Islet precursor cell (in vitro differentiated cells): ENCODE data around the gene JPH2.
"Not testable (repeated sequence)": the region's sequence is repeated elsewhere in the genome, so short reads cannot be mapped to it uniquely, and the experiment has no call there.

Experiments used
- DNase-seq: peaks from one replicate; pipeline ENCODE4 v3.0.0-alpha.2; 2018

JPH2 gene

DNA sequence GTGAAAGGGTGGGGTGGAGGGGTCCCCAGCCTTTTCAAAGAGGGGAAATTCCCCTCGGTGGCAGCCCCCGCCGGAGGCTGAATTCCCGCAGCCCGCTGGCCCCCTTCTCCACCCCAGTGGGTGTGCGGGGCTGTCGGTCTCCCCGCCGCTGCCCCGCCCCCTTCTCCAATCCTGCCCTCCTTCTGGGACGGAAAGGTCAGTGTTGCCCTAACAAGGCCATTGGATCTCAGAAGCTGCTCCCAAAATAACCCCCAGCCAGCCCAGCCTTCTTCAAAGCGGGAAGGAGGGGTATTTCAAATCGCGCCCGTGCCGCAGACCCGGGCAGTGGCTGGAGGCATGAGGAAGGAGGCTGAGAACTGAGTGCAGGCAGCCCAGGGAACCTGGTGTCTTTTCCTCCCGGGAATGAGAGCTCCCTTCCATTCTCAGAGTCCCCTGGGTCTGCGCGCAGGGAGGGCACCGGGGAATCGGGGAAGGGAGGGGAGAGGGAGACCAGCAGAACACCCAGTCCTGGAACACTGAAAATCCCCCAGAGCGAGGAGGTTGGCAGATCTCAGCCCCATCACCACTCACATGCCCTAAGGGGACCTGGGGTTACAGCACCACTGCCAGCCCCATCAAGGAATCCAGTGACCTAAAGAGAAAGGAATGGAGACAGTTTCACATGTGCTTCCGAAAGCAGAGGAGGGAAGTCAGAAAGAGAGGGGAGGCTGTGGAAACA is at the start of gene JPH2:
TSS of gene JPH2 (minus strand) at position 135 of the 718 bp plus-strand sequence. CDS start 483 bp downstream, outside the sequence.
- peak; percentile 98 for DNase-seq

GRCh38 chr20:44235702-44236101 is 48.7 kb upstream of the JPH2 start:
- no peak for DNase-seq

- DNase-seq = no peak
Measured at GRCh38 chr20:44234566-44235317, 47.8 kb upstream of the JPH2 start.

DNA sequence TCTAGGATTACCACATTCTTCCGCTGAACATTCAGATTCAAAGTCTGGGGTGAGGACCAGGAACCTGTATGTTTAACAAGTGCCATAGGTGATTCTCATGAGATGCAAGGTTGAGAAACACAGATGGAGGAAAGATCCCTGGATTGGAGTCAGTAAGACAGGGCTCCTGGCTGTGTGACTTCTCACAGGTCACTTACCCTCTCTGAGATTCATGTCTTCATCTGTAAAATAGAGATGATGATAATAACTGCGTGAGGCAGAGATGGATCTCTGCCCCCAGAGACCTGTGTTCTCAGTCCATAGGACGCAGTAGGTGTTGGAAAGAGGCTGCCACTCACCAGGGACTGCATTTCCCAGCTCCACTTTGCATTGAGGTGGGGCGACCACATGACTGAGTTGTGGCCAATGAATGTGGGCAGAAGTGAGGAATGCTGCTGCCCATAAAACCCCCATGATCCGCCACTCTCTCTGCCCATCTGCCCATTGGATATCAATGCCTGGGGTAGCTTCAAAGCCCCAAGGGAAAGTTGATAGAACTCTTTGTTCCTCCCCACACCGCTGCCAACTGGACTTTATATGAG is 46.5 kb upstream of the JPH2 start:
- no peak for DNase-seq

DNA sequence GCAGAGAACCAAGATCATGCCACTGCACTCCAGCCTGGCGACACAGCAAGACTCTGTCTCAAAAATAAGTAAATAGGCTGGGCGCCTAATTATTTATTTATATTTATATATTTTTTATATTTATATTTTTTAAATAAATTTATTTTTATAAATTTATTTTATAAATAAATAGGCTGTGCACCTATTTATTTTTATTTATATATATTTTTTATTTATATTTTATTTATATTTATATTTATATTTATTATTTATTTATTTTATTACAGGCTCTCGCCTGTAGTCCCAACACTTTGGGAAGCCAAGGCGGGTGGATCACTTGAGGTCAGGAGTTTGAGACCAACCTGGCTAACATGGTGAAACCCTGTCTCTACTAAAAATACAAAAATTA is 45.5 kb upstream of the JPH2 start:
- not testable (repeated sequence) for DNase-seq

- peak; percentile 71 for DNase-seq
Measured at GRCh38 chr20:44231713-44232468, 44.9 kb upstream of the JPH2 start.

DNA sequence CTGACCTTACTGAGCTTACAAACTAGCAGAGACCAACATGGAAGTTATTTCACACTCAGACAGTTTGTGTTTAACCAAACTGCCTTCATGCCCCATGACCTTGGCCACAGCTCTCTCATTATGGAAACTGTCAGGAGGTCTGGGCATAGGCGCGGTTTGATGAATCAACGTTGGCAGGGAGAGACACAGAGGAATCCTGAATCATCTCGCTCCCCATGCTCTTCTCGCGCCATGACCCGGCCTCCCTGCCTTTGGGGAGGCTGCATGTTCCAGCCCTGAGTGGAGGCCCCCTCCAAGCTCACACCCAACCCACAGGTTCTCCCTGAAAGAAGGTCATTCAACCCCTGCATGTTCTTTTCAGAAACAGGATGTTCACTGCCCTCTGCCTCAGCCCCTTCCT is 44.2 kb upstream of the JPH2 start:
- no peak for DNase-seq

GRCh38 chr20:44228465-44229258 is 41.7 kb upstream of the JPH2 start:
- no peak for DNase-seq

DNA sequence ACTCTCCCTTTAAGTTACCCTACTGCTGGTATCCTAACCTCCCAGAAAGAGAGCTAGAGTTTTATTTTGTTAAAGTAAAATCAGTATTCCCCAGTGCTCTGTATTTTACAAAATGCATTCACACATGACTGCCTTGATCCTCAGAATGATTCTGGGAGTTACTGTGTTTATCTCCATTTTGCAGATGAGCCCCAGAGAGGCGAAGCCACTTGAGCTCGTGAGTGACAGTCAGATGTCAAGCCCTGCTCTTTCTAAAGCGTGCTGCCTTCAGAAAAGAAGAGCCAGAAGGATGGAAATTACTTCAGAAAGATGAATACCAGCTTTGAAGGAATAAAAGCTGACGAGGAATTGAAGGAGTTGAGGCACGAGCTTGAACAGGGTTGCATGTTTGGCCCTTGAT is 37.6 kb upstream of the JPH2 start:
- DNase-seq = no peak

DNA sequence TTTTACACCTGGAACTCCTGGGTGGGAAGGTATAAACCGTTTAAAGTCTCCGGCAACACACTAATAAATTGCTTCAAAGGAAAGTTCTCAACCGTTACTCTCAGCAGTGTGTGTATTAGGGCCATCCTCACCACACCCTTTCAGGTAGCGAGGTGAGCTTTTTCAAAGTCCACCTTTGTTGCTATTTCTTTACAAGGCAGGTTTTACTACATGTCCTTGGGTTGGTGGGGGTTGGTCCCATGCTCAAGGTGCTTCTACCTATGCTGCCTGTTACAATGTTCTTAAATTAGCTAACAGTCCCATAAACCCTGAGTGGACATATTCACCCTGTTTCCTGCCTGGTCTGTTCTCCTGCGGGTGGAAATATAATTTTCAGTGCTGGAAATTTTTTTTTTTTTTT is 36.7 kb upstream of the JPH2 start:
- no peak for DNase-seq

GRCh38 chr20:44222633-44223368 is 35.8 kb upstream of the JPH2 start:
- DNase-seq = no peak

- DNase-seq = no peak
Measured at GRCh38 chr20:44222027-44222426, 35.0 kb upstream of the JPH2 start.

GRCh38 chr20:44221368-44221954 is 34.5 kb upstream of the JPH2 start:
- DNase-seq = no peak

DNA sequence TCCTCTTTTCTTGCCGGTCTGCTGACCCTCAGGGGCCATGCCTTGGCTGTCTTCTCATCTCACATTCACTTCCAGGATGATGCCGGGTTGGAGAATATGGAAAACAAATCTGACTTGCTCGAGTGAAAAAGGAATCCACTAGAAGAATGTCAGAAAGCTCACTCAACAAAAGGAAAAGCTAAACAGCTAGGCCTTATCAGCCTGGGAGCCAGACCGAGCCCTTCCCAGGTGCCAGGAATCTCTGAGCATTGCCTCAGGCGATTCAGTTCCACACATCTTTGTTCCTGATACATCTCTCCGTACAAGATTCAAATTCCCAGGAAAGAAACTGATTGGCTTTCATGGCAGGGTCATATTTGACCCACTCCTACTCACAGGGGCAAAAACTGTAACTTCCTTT is 32.8 kb upstream of the JPH2 start:
- DNase-seq = peak; percentile 80

- DNase-seq = peak; percentile 63
Measured at GRCh38 chr20:44219170-44219730, 32.3 kb upstream of the JPH2 start.

GRCh38 chr20:44218446-44218845 is 31.5 kb upstream of the JPH2 start:
- no peak for DNase-seq

DNA sequence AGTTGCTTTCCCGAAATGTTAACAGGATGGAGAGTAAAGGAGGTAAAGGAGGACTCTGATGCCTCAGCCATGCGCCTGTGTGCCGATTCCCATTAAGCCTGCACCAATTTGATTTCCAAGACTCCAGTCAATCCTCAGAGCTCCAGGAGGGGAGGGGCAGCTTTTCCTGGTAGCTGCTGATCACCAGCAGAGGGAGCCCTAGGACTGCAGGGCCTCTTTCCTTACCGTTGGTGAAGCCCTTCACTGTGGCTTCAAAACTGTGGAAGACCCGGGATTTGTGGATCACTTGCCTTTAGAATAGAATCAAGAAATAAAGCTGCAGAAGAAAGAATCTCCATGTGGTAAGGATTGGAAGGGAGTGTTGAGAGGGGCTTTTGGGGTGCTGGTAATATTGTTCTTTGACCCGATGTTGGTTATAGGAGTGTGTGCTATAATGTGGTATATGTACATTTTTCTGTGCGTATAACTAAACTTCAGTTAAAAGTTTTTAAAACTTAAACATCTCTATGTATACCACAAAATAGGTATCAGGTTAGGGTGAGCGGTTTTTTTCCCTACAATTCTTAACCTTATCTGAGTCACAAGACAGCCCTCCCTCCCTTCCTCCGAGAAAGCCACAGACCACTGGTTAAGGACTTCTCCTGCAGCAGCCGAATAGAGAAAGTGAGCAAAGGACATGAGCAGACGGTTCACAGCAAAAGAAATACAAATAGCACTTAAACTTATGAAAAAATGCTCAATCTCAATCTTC is 30.5 kb upstream of the JPH2 start:
- DNase-seq = peak; percentile 87

DNA sequence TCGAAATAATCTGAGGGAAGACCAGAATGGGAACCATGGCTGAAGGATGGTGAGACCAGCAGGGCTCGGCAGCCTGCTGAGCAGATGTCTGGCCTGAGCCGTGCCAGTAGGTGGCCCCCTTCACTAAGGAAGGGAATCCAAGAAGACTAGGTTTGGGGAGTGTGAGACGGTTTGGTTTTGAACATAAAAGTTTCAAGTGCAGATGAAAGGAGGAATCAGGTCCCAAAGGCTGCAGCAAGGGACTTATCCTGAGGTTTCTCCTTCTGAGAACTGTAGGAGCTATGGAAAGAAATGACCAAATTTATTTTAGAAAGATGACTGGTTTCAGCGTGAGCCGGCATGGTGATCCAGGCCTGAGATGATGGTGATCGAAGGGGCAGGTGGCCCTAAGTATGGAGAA is 28.1 kb upstream of the JPH2 start:
- peak; percentile 87 for DNase-seq

DNA sequence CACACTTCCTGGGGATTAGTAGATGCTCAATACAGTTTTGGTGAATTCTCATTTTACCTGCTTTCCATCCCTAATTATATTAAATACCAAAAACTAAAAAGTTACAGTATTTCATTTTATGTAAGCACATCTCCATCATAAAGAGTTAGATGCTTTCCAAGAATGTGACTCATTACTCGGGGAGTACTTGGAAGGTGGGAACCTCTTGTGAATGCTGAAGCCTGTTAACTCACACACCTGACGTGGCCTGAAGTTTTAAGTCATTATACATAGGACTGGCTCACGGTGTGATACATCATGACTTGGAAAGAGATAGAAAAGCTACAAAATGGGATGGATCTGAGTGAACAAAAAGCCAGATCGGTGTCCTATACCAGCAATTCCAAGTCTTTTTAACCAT is 25.8 kb upstream of the JPH2 start:
- DNase-seq = no peak
